Body of pancreas (tissue), 4 donors: ENCODE measurements around the gene SPOCK2. TPM values are rescaled to one million over a fixed set of nuclear protein-coding genes. Genes with fewer than 3 reads are reported as not detected.
A peak's percentile ranks its signal among the peaks of the same experiment; 100 is the strongest.

Experiments
- ATAC-seq: fragments of 150-250 bp; one replicate; pipeline ENCODE4 v1.9.1; 2016
- DNase-seq, 4 donors: peaks; one replicate each; pipeline ENCODE4 v3.0.0-alpha.2; 2019
- H3K27ac ChIP-seq, 4 donors: fragments of 200-600 bp; sonication (generic); 1 replicate in 3 of 4; 2 replicates in 1 of 4; pipeline versions ENCODE4 v1.5.1 to v1.6.1; 2016 to 2019; ENCODE audit warnings: mild to moderate bottlenecking in 1 of 4, mixed read lengths in 1 of 4, moderate library complexity in 1 of 4
- H3K27me3 ChIP-seq, 2 donors: fragments of 200-600 bp; sonication (generic); one replicate each; pipeline ENCODE4 v1.6.0; 2016; ENCODE audit warnings: mild to moderate bottlenecking in 1 of 2
- H3K36me3 ChIP-seq, 2 donors: fragments of 200-600 bp; sonication (generic); replicated peaks in 1 of 2; 2 replicates each; pipeline ENCODE4 v1.5.1; 2016; ENCODE audit warnings: low read depth in 2 of 2; ENCODE audit not compliant: insufficient read depth in 1 of 2
- H3K4me1 ChIP-seq: fragments of 200-600 bp; sonication (generic); one replicate; pipeline ENCODE4 v1.6.0; 2016
- H3K4me3 ChIP-seq, 2 donors: fragments of 200-600 bp; sonication (generic); 1 replicate in 1 of 2; 2 replicates in 1 of 2; pipeline ENCODE4 v1.5.1; 2016 to 2019
- H3K9me3 ChIP-seq, 3 donors: fragments of 200-600 bp; sonication (generic); 1 replicate in 2 of 3; 2 replicates in 1 of 3; pipeline ENCODE4 v1.5.1; 2016
- CTCF ChIP-seq, 7 experiments: fragments of 450-650 bp in 4 of 7; fragments of 200-600 bp in 3 of 7; sonication (generic) in 3 of 7; IDR thresholded peaks; one replicate each; pipeline ENCODE4 v1.5.1; 2016 to 2019; ENCODE audit warnings: antibody characterized with exemption in 7 of 7
- POLR2A ChIP-seq, 3 donors: fragments of 450-650 bp; IDR thresholded peaks; one replicate each; pipeline ENCODE4 v1.6.1; 2016; ENCODE audit warnings: antibody characterized with exemption in 3 of 3, mild to moderate bottlenecking in 2 of 3
- WGBS, 2 donors: methylation state at CpG; one replicate each; pipeline ENCODE4 v1.1.5; 2017; 5-methylcytosine and 5-hydroxymethylcytosine counted together
- intact Hi-C: fragments of 100-400 bp; cut with DNase I; formaldehyde crosslinking; loops from one replicate; pipeline ENCODE4 v1.15.1; 2023
- total RNA-seq, 2 donors: library from RNA; depleted of rRNA; stranded (reverse); fragments of >200 nt; gene quantifications; one replicate each; pipeline ENCODE4 v1.1.0, GENCODE V29; 2016

SPOCK2 gene
- total RNA-seq, 2 donors from 2014 or later = 2.0 to 7.3 TPM

GRCh38 chr10:72098836-72099599 is 10.7 kb upstream of the SPOCK2 start:
- H3K4me3 ChIP-seq = no peak overlapping the region
- no peak for ATAC-seq
- H3K27me3 ChIP-seq = no peaks in the 10 kb centered on the region
- H3K27ac ChIP-seq = no peak overlapping the region
- TF ChIP-seq CTCF (IDR thresholded peaks at IDR 0.05) (no peak), POLR2A (IDR thresholded peaks at IDR 0.05) (no peak)
- DNase-seq = no peak
- H3K9me3 ChIP-seq = no peaks in the 10 kb centered on the region
- H3K36me3 ChIP-seq = no peaks in the 10 kb centered on the region
- peaks cover 35% of the 10 kb centered on the region for H3K4me1 ChIP-seq
- 88 to 92% methylated on average over 6 of the region's 6 CpGs for WGBS, 2 donors
- intact Hi-C loops = no loop called here

- DNase-seq (no peak), ATAC-seq (no peak)
- peaks cover 35% of the 10 kb centered on the region for H3K4me1 ChIP-seq
- H3K4me3 ChIP-seq = no peak overlapping the region
- intact Hi-C loops = no loop called here
- no peaks in the 10 kb centered on the region for H3K9me3 ChIP-seq
- TF ChIP-seq CTCF (IDR thresholded peaks at IDR 0.05) (no peak), POLR2A (IDR thresholded peaks at IDR 0.05) (no peak)
- H3K27me3 ChIP-seq = no peaks in the 10 kb centered on the region
- 79 to 83% methylated on average over 3 of the region's 3 CpGs for WGBS, 2 donors
- H3K27ac ChIP-seq = peak overlapping the region in 3 of 4 donors; percentile 4 to 44 (median 26)
- no peaks in the 10 kb centered on the region for H3K36me3 ChIP-seq
Observed at GRCh38 chr10:72098301-72098835, 10.0 kb upstream of the SPOCK2 start.

GRCh38 chr10:72097448-72098300 is 9.3 kb upstream of the SPOCK2 start:
- intact Hi-C loops = no loop called here
- H3K27me3 ChIP-seq = no peaks in the 10 kb centered on the region
- H3K4me3 ChIP-seq = no peak overlapping the region
- peaks cover 35% of the 10 kb centered on the region for H3K4me1 ChIP-seq
- TF ChIP-seq CTCF (IDR thresholded peaks at IDR 0.05) = no peak
- TF ChIP-seq POLR2A (IDR thresholded peaks at IDR 0.05) = peak in 1 of 3 donors; percentile 36
- WGBS, 2 donors = 25 to 31% methylated on average over 9 of the region's 9 CpGs
- H3K27ac ChIP-seq = peak overlapping the region in 3 of 4 donors; percentile 4 to 59 (median 26)
- ATAC-seq (peak; percentile 97), DNase-seq (peak; percentile 54 to 90 (median 66))
- no peaks in the 10 kb centered on the region for H3K36me3 ChIP-seq
- H3K9me3 ChIP-seq = no peaks in the 10 kb centered on the region

- ATAC-seq = no peak
- WGBS, 2 donors = 87 to 89% methylated on average over 9 of the region's 9 CpGs
- no peak for TF ChIP-seq CTCF (IDR thresholded peaks at IDR 0.05)
- no peak for TF ChIP-seq POLR2A (IDR thresholded peaks at IDR 0.05)
- Histone ChIP-seq H3K9me3 (no peaks in the 10 kb centered on the region), H3K27me3 (no peaks in the 10 kb centered on the region), H3K36me3 (no peaks in the 10 kb centered on the region), H3K27ac (no peak overlapping the region), H3K4me3 (no peak overlapping the region), H3K4me1 (peaks cover 35% of the 10 kb centered on the region)
- intact Hi-C loops = no loop called here
- DNase-seq = no peak
Observed at GRCh38 chr10:72096115-72097000, 8.0 kb upstream of the SPOCK2 start.
